ENCODE measurements around the gene HM13.
A peak's percentile ranks its signal among the peaks of the same experiment; 100 is the strongest.
"Not testable (repeated sequence)": the region's sequence is repeated elsewhere in the genome, so short reads cannot be mapped to it uniquely, and the experiment has no call there.

The HM13 gene

GRCh38 chr20:31536575-31536974, 22.3 kb downstream of the HM13 start:
- no peak for DNase-seq (ENCODE audit: low read depth)
- H3K4me3 ChIP-seq (ENCODE audit: low read length): no peak overlapping the region
- TF ChIP-seq, protein P1, sequence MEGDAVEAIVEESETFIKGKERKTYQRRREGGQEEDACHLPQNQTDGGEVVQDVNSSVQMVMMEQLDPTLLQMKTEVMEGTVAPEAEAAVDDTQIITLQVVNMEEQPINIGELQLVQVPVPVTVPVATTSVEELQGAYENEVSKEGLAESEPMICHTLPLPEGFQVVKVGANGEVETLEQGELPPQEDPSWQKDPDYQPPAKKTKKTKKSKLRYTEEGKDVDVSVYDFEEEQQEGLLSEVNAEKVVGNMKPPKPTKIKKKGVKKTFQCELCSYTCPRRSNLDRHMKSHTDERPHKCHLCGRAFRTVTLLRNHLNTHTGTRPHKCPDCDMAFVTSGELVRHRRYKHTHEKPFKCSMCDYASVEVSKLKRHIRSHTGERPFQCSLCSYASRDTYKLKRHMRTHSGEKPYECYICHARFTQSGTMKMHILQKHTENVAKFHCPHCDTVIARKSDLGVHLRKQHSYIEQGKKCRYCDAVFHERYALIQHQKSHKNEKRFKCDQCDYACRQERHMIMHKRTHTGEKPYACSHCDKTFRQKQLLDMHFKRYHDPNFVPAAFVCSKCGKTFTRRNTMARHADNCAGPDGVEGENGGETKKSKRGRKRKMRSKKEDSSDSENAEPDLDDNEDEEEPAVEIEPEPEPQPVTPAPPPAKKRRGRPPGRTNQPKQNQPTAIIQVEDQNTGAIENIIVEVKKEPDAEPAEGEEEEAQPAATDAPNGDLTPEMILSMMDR (IDR thresholded peaks at IDR 0.05; ENCODE audit: insufficient read depth, low read depth, low read length, missing control alignments): no peak

DNA sequence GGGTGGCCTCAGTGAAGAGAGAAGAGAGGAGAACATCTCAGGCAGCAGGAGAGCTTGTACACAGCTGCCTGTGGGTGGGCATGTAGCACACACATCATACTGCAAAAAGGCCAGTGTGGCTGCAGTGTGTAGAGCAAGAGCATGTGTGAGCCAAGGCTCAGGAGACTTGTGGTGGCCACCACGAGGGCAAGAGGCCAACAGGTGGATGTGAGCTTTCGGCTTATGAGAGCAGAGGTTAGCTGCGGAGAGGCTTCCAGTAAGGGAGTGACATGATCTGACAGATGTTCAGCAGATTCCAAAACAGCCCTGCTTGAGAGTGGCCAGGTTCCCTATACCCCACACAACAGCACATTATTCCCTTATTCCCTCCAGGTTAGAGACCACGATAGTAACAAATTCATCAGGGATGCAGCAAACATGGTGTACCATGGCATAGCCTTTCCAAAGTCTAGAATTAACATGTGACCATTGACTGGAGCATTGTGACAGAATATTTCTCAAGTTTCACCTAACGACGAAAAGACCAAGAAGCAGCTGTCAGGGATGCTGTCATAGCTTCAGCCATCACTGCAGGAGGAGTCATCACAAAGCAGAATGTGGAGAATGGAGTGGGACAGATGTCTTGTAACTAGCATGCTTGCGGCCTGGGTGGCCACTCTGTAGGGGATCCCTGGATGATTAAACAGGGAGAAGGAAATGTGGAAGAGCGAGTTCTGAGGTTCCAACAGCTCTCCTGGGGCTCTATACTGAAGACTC, 23.1 kb downstream of the HM13 start:
- no peak overlapping the region for H3K4me3 ChIP-seq (ENCODE audit: low read length)
- TF ChIP-seq, protein P1 (IDR thresholded peaks at IDR 0.05; ENCODE audit: insufficient read depth, low read depth, low read length, missing control alignments): no peak
- no peak for DNase-seq (ENCODE audit: low read depth)

GRCh38 chr20:31537890-31538289, 23.6 kb downstream of the HM13 start:
- H3K4me3 ChIP-seq (ENCODE audit: low read length): no peak overlapping the region
- TF ChIP-seq, protein P1 (IDR thresholded peaks at IDR 0.05; ENCODE audit: insufficient read depth, low read depth, low read length, missing control alignments): no peak
- DNase-seq (ENCODE audit: low read depth): no peak

DNA sequence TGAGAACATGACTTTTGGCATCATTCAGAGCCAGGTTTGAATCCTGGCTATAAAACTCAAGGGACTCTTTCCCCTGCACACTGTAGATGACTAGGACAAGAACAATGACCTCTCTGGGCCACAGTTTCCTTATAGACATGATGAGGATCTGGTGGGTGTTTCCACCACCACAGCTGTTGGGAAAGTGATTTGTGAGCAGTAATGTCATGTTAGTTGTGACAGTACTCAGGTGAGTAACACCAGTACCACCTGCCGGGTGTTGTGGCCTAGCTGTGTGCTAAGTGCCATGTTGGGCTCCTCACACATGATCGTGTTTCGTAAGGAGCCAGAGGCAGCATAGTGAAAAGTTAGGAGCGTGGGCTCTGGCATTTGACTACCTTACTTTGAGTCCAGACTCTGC, 24.1 kb downstream of the HM13 start:
- TF ChIP-seq, protein P1 (IDR thresholded peaks at IDR 0.05; ENCODE audit: insufficient read depth, low read depth, low read length, missing control alignments): no peak
- no peak overlapping the region for H3K4me3 ChIP-seq (ENCODE audit: low read length)
- DNase-seq (ENCODE audit: low read depth): no peak

GRCh38 chr20:31539636-31540035, 25.4 kb downstream of the HM13 start:
- H3K4me3 ChIP-seq (ENCODE audit: low read length); DNase-seq (ENCODE audit: low read depth): not testable (repeated sequence)

GRCh38 chr20:31540406-31540805, 26.2 kb downstream of the HM13 start:
- TF ChIP-seq, protein P1 (IDR thresholded peaks at IDR 0.05; ENCODE audit: insufficient read depth, low read depth, low read length, missing control alignments): no peak
- H3K4me3 ChIP-seq (ENCODE audit: low read length): no peak overlapping the region
- no peak for DNase-seq (ENCODE audit: low read depth)

- no peak overlapping the region for H3K4me3 ChIP-seq (ENCODE audit: low read length)
- DNase-seq (ENCODE audit: low read depth): peak; percentile 42
- TF ChIP-seq, protein P1 (IDR thresholded peaks at IDR 0.05; ENCODE audit: insufficient read depth, low read depth, low read length, missing control alignments): no peak
These were observed 28.1 kb downstream of the HM13 start for GRCh38 chr20:31542201-31542842.

All from epithelial cell of esophagus (primary cell).